ENCODE measurements around the gene GADD45B.
A peak's percentile ranks its signal among the peaks of the same experiment; 100 is the strongest.

GADD45B gene, protein sequence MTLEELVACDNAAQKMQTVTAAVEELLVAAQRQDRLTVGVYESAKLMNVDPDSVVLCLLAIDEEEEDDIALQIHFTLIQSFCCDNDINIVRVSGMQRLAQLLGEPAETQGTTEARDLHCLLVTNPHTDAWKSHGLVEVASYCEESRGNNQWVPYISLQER

GRCh38 chr19:2475702-2476450, at the start of gene GADD45B:
Gene GADD45B (plus strand): TSS chr19:2476127. CDS start chr19:2476359, 232 bp downstream.
- peak; percentile 97 for DNase-seq (ENCODE audit: low read depth in 2 of 2)

- DNase-seq (ENCODE audit: low read depth in 2 of 2), result no peak
Observed at GRCh38 chr19:2426611-2427428, 49.1 kb upstream of the GADD45B start.

GRCh38 chr19:2427429-2428320, 48.3 kb upstream of the GADD45B start, which contains the start of gene TIMM13:
Gene TIMM13 (minus strand): TSS chr19:2427586. CDS start chr19:2427533, 53 bp downstream.
- peak; percentile 89 to 90 for DNase-seq (ENCODE audit: low read depth in 2 of 2)

- no peak for DNase-seq (ENCODE audit: low read depth in 2 of 2)
Observed at GRCh38 chr19:2428321-2428690, 47.6 kb upstream of the GADD45B start.

- no peak for DNase-seq (ENCODE audit: low read depth in 2 of 2)
Observed at GRCh38 chr19:2428756-2429711, 46.9 kb upstream of the GADD45B start.

DNA sequence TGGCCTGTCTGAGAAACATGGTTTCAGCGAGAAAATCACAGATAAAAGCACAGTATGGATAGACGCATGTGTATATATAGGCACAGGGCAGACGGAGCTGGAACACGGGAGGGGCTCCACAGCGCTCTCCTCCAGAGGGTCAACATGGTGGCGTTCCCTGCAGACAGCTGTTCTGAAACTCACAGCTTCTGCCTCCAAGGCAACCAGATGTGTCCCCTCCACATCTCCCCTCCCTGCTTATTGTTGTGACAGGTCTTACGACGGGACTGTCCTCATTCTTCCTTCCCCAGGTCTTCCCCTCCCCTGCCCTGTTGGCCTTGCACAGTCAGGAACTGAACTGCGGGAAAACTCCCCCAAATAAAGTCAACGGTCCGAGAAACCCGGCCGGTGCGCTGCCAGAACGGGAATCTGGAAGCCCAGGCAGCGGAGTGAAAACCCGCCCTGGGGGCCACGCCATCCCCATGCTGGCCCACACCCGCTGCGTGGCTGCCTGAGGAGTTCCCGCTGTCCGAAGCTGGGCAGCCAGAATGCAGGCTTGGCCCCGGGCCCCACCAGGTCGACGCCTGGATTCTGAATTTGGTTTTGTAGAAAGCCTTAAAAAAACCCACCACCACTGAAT, 45.9 kb upstream of the GADD45B start:
- DNase-seq (ENCODE audit: low read depth in 2 of 2), result no peak

GRCh38 chr19:2431318-2432055, 44.4 kb upstream of the GADD45B start:
- DNase-seq (ENCODE audit: low read depth in 2 of 2), result no peak

- DNase-seq (ENCODE audit: low read depth in 2 of 2), result no peak
Observed at GRCh38 chr19:2432131-2432848, 43.6 kb upstream of the GADD45B start.

DNA sequence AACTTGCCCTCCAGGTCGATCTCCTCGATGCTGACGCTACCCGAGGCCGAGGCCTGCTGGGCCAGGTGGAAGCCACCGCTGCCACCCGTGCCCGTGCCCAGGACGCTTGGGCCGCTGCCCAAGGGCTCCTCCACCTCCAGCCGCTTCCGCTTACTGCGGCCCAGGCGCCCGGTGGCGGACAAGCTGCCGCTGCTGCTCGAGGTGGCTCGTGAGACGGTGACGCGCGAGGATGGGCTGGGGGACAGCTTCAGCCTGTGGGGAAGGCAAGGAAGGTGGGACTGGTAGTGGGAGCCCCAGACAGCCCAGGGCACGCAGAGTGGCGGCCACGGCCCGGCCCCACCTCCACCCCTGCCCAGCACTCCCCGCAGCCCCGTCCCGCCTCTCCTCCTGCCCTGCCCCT, 42.1 kb upstream of the GADD45B start:
- no peak for DNase-seq (ENCODE audit: low read depth in 2 of 2)

GRCh38 chr19:2434267-2434666, 41.7 kb upstream of the GADD45B start:
- no peak for DNase-seq (ENCODE audit: low read depth in 2 of 2)

GRCh38 chr19:2434721-2435265, 41.1 kb upstream of the GADD45B start:
- DNase-seq (ENCODE audit: low read depth in 2 of 2), result no peak

GRCh38 chr19:2436384-2436783, 39.5 kb upstream of the GADD45B start:
- DNase-seq (ENCODE audit: low read depth in 2 of 2), result no peak

- no peak for DNase-seq (ENCODE audit: low read depth in 2 of 2)
Observed at GRCh38 chr19:2436926-2437325, 39.0 kb upstream of the GADD45B start.

DNA sequence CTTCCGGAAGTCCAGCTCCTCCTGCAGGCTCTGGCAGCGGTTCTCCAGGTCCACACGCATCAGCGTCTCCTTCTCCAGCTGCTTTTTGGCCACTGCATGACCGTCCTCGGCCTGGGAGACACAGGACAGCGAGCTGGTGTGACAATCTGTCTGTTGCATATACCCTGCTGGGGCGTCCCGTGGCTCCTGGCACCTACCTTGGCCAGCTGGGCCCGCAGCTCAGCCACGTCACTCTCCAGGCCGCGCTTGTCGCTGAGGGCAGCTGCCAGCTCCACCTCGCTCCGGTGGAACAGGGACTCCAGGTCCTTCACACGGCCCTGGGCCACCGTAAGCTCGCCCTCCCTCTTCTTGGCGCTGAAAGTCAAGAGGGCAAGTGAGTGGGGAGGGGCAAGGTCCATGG, 37.7 kb upstream of the GADD45B start:
- DNase-seq (ENCODE audit: low read depth in 2 of 2), result no peak

- DNase-seq (ENCODE audit: low read depth in 2 of 2), result no peak
Observed at GRCh38 chr19:2440515-2440914, 35.4 kb upstream of the GADD45B start.

- DNase-seq (ENCODE audit: low read depth in 2 of 2), result no peak
Observed at GRCh38 chr19:2441096-2441752, 34.7 kb upstream of the GADD45B start.

- DNase-seq (ENCODE audit: low read depth in 2 of 2), result no peak
Observed at GRCh38 chr19:2443116-2443784, 32.7 kb upstream of the GADD45B start.

Data from fibroblast of skin of left quadriceps (primary cell).